ENCODE measurements around the gene PDE11A. TPM values are rescaled to one million over a fixed set of nuclear protein-coding genes. Genes with fewer than 3 reads are reported as not detected.

Gene PDE11A
- total and polyA plus RNA-seq, 2 experiments from 2014 or later = 1.7 to 3.6 TPM

DNA sequence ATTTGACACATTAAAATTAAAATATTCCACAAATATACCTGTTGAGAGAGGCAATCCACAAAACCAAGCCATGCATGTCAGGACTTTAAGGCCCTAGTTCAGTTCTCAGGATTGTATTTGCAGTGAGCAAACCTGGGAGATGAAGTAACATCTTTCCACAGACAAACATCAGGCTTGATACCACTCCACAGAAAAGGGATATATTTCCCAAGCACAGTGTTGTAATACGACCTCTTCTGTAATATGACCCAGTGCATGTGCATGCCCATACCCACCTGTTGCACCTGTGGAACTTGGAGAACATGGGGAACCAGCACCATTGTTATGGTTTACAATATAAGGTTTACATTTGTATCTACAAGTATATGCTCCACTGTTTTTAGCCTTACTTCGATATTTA, 184.0 kb downstream of the PDE11A start:
- Histone ChIP-seq H3K27me3 (no peaks in the 10 kb centered on the region), H3K9me3 (ENCODE audit: low read depth) (no peaks in the 10 kb centered on the region), H3K27ac (no peak overlapping the region), H3K4me1 (ENCODE audit: low read depth) (peaks cover 21% of the 10 kb centered on the region), H3K4me3 (no peak overlapping the region), H3K36me3 (no peaks in the 10 kb centered on the region)
- TF ChIP-seq, protein P1, sequence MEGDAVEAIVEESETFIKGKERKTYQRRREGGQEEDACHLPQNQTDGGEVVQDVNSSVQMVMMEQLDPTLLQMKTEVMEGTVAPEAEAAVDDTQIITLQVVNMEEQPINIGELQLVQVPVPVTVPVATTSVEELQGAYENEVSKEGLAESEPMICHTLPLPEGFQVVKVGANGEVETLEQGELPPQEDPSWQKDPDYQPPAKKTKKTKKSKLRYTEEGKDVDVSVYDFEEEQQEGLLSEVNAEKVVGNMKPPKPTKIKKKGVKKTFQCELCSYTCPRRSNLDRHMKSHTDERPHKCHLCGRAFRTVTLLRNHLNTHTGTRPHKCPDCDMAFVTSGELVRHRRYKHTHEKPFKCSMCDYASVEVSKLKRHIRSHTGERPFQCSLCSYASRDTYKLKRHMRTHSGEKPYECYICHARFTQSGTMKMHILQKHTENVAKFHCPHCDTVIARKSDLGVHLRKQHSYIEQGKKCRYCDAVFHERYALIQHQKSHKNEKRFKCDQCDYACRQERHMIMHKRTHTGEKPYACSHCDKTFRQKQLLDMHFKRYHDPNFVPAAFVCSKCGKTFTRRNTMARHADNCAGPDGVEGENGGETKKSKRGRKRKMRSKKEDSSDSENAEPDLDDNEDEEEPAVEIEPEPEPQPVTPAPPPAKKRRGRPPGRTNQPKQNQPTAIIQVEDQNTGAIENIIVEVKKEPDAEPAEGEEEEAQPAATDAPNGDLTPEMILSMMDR (IDR thresholded peaks at IDR 0.05; ENCODE audit: low read depth, low read length) = no peak
- DNase-seq (ENCODE audit: low read depth in 1 of 2, low spot score in 1 of 2) = no peak

- Histone ChIP-seq H3K9me3 (ENCODE audit: low read depth) (no peaks in the 10 kb centered on the region), H3K27me3 (no peaks in the 10 kb centered on the region), H3K4me3 (no peak overlapping the region), H3K27ac (no peak overlapping the region), H3K4me1 (ENCODE audit: low read depth) (peaks cover 13% of the 10 kb centered on the region), H3K36me3 (no peaks in the 10 kb centered on the region)
- TF ChIP-seq, protein P1 (IDR thresholded peaks at IDR 0.05; ENCODE audit: low read depth, low read length) = no peak
- DNase-seq (ENCODE audit: low read depth in 1 of 2, low spot score in 1 of 2) = no peak
Measured at GRCh38 chr2:177887722-177888121, 184.9 kb downstream of the PDE11A start.

- TF ChIP-seq, protein P1 (IDR thresholded peaks at IDR 0.05; ENCODE audit: low read depth, low read length) = no peak
- Histone ChIP-seq H3K27me3 (no peaks in the 10 kb centered on the region), H3K9me3 (ENCODE audit: low read depth) (no peaks in the 10 kb centered on the region), H3K4me1 (ENCODE audit: low read depth) (peaks cover 6% of the 10 kb centered on the region), H3K27ac (no peak overlapping the region), H3K4me3 (no peak overlapping the region), H3K36me3 (no peaks in the 10 kb centered on the region)
- no peak for DNase-seq (ENCODE audit: low read depth in 1 of 2, low spot score in 1 of 2)
Measured at GRCh38 chr2:177886824-177887223, 185.8 kb downstream of the PDE11A start.

DNA sequence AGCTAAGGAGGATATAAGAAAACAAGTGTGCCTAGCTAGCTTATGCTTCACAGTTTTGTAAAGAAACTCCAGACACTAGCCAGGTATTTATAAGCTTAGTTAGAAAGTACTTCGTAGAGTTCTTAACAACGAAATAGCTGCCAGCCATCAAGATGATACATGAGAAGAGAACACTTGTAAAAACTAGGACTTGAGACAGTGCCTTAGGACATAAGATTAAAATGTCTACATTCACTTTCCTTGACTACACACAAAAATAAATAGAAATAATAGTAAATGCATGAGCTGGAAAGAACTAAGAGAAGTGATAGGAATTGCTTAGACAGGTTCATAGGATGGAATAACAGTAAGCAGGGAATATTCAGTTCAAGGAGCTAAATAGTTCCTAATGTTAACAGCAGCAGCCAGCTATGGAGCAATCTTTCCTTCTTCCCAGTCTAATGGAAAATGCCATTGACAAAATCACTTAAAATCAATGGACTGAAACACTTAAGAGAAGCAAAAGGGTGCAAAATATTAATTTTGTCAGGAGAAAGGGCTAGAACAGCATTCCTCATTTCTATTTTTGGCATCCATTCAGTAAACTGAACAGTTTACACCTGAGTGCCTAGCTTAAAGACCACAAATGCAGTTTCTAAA, 186.6 kb downstream of the PDE11A start:
- Histone ChIP-seq H3K4me1 (ENCODE audit: low read depth) (peaks cover 6% of the 10 kb centered on the region), H3K36me3 (no peaks in the 10 kb centered on the region), H3K9me3 (ENCODE audit: low read depth) (no peaks in the 10 kb centered on the region), H3K27me3 (no peaks in the 10 kb centered on the region), H3K4me3 (no peak overlapping the region), H3K27ac (no peak overlapping the region)
- no peak for DNase-seq (ENCODE audit: low read depth in 1 of 2, low spot score in 1 of 2)
- TF ChIP-seq, protein P1 (IDR thresholded peaks at IDR 0.05; ENCODE audit: low read depth, low read length) = no peak

DNA sequence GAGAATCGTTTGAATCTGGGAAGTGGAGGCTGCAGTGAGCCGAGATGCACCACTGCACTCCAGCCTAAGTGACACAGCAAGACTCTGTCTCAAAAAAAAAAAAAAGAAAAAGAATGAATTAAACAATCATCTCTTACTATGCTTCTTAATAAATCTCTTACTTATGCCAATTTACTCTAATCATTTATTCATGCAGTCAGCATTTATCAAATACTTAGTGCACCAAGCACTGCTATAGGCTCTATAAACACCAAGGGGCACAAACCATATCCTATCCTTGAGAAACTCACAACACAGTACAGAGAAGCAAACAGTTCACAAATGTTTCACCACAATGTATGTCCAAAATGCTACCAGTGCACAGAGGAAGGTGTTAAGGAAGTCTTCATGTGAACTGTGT, 189.4 kb downstream of the PDE11A start:
- no peak for DNase-seq (ENCODE audit: low read depth in 1 of 2, low spot score in 1 of 2)
- TF ChIP-seq, protein P1 (IDR thresholded peaks at IDR 0.05; ENCODE audit: low read depth, low read length) = no peak
- H3K27ac ChIP-seq = no peak overlapping the region

More for the DNA sequence above, 189.4 kb downstream of the PDE11A start:
- no peaks in the 10 kb centered on the region for H3K9me3 ChIP-seq (ENCODE audit: low read depth)
- H3K4me3 ChIP-seq = no peak overlapping the region
- H3K4me1 ChIP-seq (ENCODE audit: low read depth) = peaks cover 6% of the 10 kb centered on the region
- H3K27me3 ChIP-seq = no peaks in the 10 kb centered on the region
- no peaks in the 10 kb centered on the region for H3K36me3 ChIP-seq
